Activated CD4-positive, alpha-beta T cell treated with anti-CD3 and anti-CD28 coated beads, Interleukin-2, amount 10 ng/mL, durations not matched to agents 7 days and 5 days (primary cell): ENCODE results near the gene NDUFS1. TPM values are rescaled to one million over a fixed set of nuclear protein-coding genes. Genes with fewer than 3 reads are reported as not detected.

Experiments used
- CTCF ChIA-PET: fragments of 350-600 bp; sonication (Branson Sonifier 250); formaldehyde crosslinking; loops from one replicate; lab custom pipeline; 2021; ENCODE audit warnings: antibody characterized with exemption; lab: Charles Lee
- POLR2A ChIA-PET: fragments of 350-600 bp; sonication (Branson Sonifier 250); formaldehyde crosslinking; loops from one replicate; lab custom pipeline; 2021; ENCODE audit warnings: antibody characterized with exemption; lab: Charles Lee
- DNase-seq: peaks from one replicate; pipeline ENCODE4 v3.0.0-alpha.2; 2020
- H3K27ac Mint-ChIP-seq: one replicate; pipeline ENCODE4 v1.8.0; 2021; ENCODE audit warnings: mild to moderate bottlenecking, moderate library complexity, mixed read lengths
- H3K27me3 Mint-ChIP-seq: one replicate; pipeline ENCODE4 v1.8.0; 2021; ENCODE audit warnings: mixed read lengths
- H3K36me3 Mint-ChIP-seq: one replicate; pipeline ENCODE4 v1.8.0; 2021; ENCODE audit warnings: low read depth, mixed read lengths
- H3K4me1 Mint-ChIP-seq: one replicate; pipeline ENCODE4 v1.8.0; 2021; ENCODE audit warnings: mixed read lengths
- H3K4me3 Mint-ChIP-seq: one replicate; pipeline ENCODE4 v1.8.0; 2021; ENCODE audit warnings: mild to moderate bottlenecking, moderate library complexity, mixed read lengths
- H3K9me3 Mint-ChIP-seq: one replicate; pipeline ENCODE4 v1.8.0; 2021; ENCODE audit warnings: mixed read lengths
- total RNA-seq, 2 experiments: library from RNA; stranded (reverse); gene quantifications; one replicate each; pipeline ENCODE4 v1.2.3, GENCODE V29; 2021

NDUFS1 gene
- total RNA-seq, 2 experiments from 2014 or later = 58.9 to 64.9 TPM

DNA sequence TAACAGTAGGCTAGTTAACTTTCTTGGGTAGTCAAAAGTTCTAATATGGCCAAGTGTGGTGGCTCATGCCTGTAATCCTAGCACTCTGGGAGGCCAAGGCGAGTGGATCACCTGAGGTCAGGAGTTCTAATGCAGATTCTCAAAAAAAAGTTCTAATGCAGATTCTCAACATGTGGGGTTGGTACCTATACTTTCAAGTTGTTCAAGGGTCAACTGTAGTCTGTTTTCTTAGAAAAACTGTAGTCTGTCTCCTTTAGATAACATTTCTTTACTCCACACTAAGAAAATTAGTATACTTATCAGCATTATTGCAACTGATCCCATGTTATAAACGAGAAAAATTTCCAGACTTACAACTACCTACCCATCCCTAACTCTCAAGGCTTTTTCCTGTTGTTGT, 89.8 kb downstream of the NDUFS1 start:
- Mint-ChIP-seq H3K36me3 (peaks cover 32% of the 10 kb centered on the region), H3K9me3 (peaks cover 7% of the 10 kb centered on the region), H3K4me3 (no peak overlapping the region), H3K27me3 (no peaks in the 10 kb centered on the region), H3K27ac (no peak overlapping the region), H3K4me1 (peaks cover 13% of the 10 kb centered on the region)
- DNase-seq = no peak
- POLR2A ChIA-PET = no interaction called here
- CTCF ChIA-PET = no interaction called here

DNA sequence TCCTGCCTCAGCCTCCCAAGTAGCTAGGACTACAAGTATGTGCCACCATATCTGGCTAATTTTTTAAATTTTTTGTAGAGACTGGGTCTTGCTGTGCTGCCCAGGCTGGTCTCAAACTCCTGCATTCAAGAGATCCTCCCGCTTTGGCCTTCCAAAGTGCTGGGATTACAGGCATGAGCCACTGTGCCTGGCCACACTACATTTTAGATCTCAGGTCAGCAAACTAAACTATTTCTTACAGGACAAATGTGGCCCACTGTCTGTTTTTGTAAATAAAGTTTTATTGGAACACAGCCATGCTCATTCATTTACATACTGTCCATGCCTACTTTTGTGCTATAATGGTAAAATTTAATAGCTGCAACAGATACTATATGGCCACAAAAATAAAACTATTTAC, 91.0 kb downstream of the NDUFS1 start:
- peaks cover 34% of the 10 kb centered on the region for H3K36me3 Mint-ChIP-seq
- POLR2A ChIA-PET = no interaction called here
- no peak for DNase-seq
- peaks cover 17% of the 10 kb centered on the region for H3K4me1 Mint-ChIP-seq
- no peak overlapping the region for H3K4me3 Mint-ChIP-seq
- H3K27me3 Mint-ChIP-seq = no peaks in the 10 kb centered on the region
- H3K9me3 Mint-ChIP-seq = peaks cover 7% of the 10 kb centered on the region
- H3K27ac Mint-ChIP-seq = no peak overlapping the region
- CTCF ChIA-PET = interaction anchor here (0.6 kb wide), 1 partner anchor 130 kb away, joined by 4 read pairs; no protein-coding TSS in a partner anchor

Other genes with a start within 250 kb of the NDUFS1 start
- gene INO80D, start 73.3 kb downstream of the NDUFS1 start, total RNA-seq = 10 to 100 TPM; 27.3 to 28.8 TPM
- 100 to 1,000 TPM; 639 to 650 TPM for gene EEF1B2, start 451 bp upstream of the NDUFS1 start, total RNA-seq
- gene ZDBF2, start 115.2 kb upstream of the NDUFS1 start, total RNA-seq = 10 to 100 TPM in 1 of 2 experiments, 1 to 10 TPM in 1; 9.7 to 12.4 TPM